GM23338 (cell line): ENCODE measurements around the gene KIRREL3. TPM values are rescaled to one million over a fixed set of nuclear protein-coding genes. Genes with fewer than 3 reads are reported as not detected.

Experiments used
- ATAC-seq: fragments of 200-7000 bp; cut with Tn5 transposase; 3 replicates; pipeline ENCODE4 v1.9.1; 2020
- DNase-seq: peaks from one replicate; pipeline ENCODE4 v3.0.0-alpha.2; 2015; ENCODE audit warnings: low spot score
- H2AFZ ChIP-seq: fragments of 200-600 bp; sonication (generic); 2 replicates; pipeline ENCODE4 v1.8.0; 2016; ENCODE audit warnings: antibody characterized with exemption, mild to moderate bottlenecking, moderate library complexity
- H3F3A ChIP-seq: fragments of 200-600 bp; sonication (generic); replicated peaks from 2 replicates; pipeline ENCODE4 v1.8.0; 2017; ENCODE audit warnings: antibody characterized with exemption, mixed run types, low read depth
- H3K27ac ChIP-seq: fragments of 200-600 bp; sonication (generic); 2 replicates; pipeline ENCODE4 v1.6.1; 2016; ENCODE audit warnings: low read depth
- H3K27me3 ChIP-seq: fragments of 200-600 bp; sonication (generic); 2 replicates; pipeline ENCODE4 v1.8.0; 2016; ENCODE audit warnings: mild to moderate bottlenecking, mixed run types, moderate library complexity; ENCODE audit not compliant: insufficient read depth
- H3K36me3 ChIP-seq: fragments of 200-600 bp; sonication (generic); 2 replicates; pipeline ENCODE4 v1.8.0; 2016; ENCODE audit warnings: mild to moderate bottlenecking; ENCODE audit not compliant: insufficient read depth
- H3K4me1 ChIP-seq: fragments of 200-600 bp; sonication (generic); 2 replicates; pipeline ENCODE4 v1.8.0; 2016; ENCODE audit warnings: mild to moderate bottlenecking, moderate library complexity; ENCODE audit not compliant: insufficient read depth
- H3K4me2 ChIP-seq: fragments of 200-600 bp; sonication (generic); 2 replicates; pipeline ENCODE4 v1.7.1; 2017; ENCODE audit warnings: mixed run types
- H3K4me3 ChIP-seq: fragments of 200-600 bp; sonication (generic); 2 replicates; pipeline ENCODE4 v1.6.1; 2016; ENCODE audit warnings: mixed run types
- H3K79me2 ChIP-seq: fragments of 200-600 bp; sonication (generic); replicated peaks from 2 replicates; pipeline ENCODE4 v1.8.0; 2017; ENCODE audit warnings: mild to moderate bottlenecking; ENCODE audit not compliant: insufficient read depth
- H3K9me2 ChIP-seq: fragments of 200-600 bp; sonication (generic); 2 replicates; pipeline ENCODE4 v1.8.0; 2017; ENCODE audit not compliant: insufficient read depth
- H4K20me1 ChIP-seq: fragments of 200-600 bp; sonication (generic); replicated peaks from 2 replicates; pipeline ENCODE4 v1.8.0; 2017; ENCODE audit warnings: mild to moderate bottlenecking; ENCODE audit not compliant: insufficient read depth
- H3K27ac Mint-ChIP-seq: 2 replicates; pipeline ENCODE4 v1.8.0; 2020; ENCODE audit warnings: inconsistent platforms, mild to moderate bottlenecking, moderate library complexity, mixed read lengths
- H3K27me3 Mint-ChIP-seq: 3 replicates; pipeline ENCODE4 v1.8.0; 2022; ENCODE audit warnings: low read depth, mild to moderate bottlenecking, moderate library complexity, mixed read lengths, inconsistent platforms; ENCODE audit not compliant: insufficient read depth, poor library complexity
- H3K36me3 Mint-ChIP-seq: 3 replicates; pipeline ENCODE4 v1.8.0; 2021; ENCODE audit warnings: low read depth, mild to moderate bottlenecking, inconsistent platforms, moderate library complexity, mixed read lengths
- H3K4me1 Mint-ChIP-seq: 3 replicates; pipeline ENCODE4 v1.8.0; 2020; ENCODE audit warnings: mild to moderate bottlenecking, inconsistent platforms, mixed read lengths
- H3K4me3 Mint-ChIP-seq: 3 replicates; pipeline ENCODE4 v1.8.0; 2021; ENCODE audit warnings: moderate library complexity, mild to moderate bottlenecking, inconsistent platforms, mixed read lengths
- H3K9me3 Mint-ChIP-seq: 3 replicates; pipeline ENCODE4 v1.8.0; 2020; ENCODE audit warnings: moderate library complexity, mild to moderate bottlenecking, inconsistent platforms, mixed read lengths
- CREB1 ChIP-seq: fragments of 250-450 bp; sonication (Bioruptor Pico); IDR thresholded peaks from 2 replicates; pipeline ENCODE4 v1.5.0; 2020; ENCODE audit warnings: low read depth, mild to moderate bottlenecking, moderate library complexity
- EZH2 ChIP-seq: fragments of 200-600 bp; sonication (generic); IDR thresholded peaks from one replicate; pipeline ENCODE4 v1.8.0; 2017; ENCODE audit warnings: antibody characterized with exemption, mild to moderate bottlenecking, low read depth; ENCODE audit not compliant: unreplicated experiment
- JUNB ChIP-seq: IDR thresholded peaks from one replicate; pipeline ENCODE4 v1.6.1; 2016; ENCODE audit warnings: antibody characterized with exemption; ENCODE audit not compliant: unreplicated experiment
- NANOG ChIP-seq: IDR thresholded peaks from 2 replicates; pipeline ENCODE4 v1.6.1; 2016; ENCODE audit warnings: antibody characterized with exemption, borderline replicate concordance
- POLR2AphosphoS5 ChIP-seq: IDR thresholded peaks from 2 replicates; pipeline ENCODE4 v1.6.1; 2016; ENCODE audit warnings: antibody characterized with exemption, low read depth
- STAT1 ChIP-seq: IDR thresholded peaks from one replicate; pipeline ENCODE4 v1.6.1; 2016; ENCODE audit warnings: antibody characterized with exemption; ENCODE audit not compliant: unreplicated experiment
- ZNF114 ChIP-seq: fragments of 250-450 bp; sonication (Bioruptor Pico); IDR thresholded peaks from 2 replicates; pipeline ENCODE4 v1.5.0; 2020; ENCODE audit warnings: mild to moderate bottlenecking, moderate library complexity
- polyA plus RNA-seq: library from polyadenylated mRNA; unstranded; fragments of >200 nt; fragmentation: Nextera tagmentation; extraction: Ambion mirVana; gene quantifications from 2 replicates; pipeline ENCODE4 v1.2.1, GENCODE V29; 2016
- total RNA-seq: library from RNA; depleted of rRNA; stranded (reverse); fragments of >200 nt; shearing (Covaris generic); gene quantifications from 2 replicates; pipeline ENCODE4 v1.2.3, GENCODE V29; 2014
- TF ChIP-seq, protein P1 (sequence below): fragments of 250-450 bp; sonication (Bioruptor Pico); IDR thresholded peaks from 2 replicates; pipeline ENCODE4 v1.5.0; 2020; ENCODE audit warnings: mild to moderate bottlenecking, moderate library complexity
- TF ChIP-seq, protein P2 (sequence below): IDR thresholded peaks from 2 replicates; pipeline ENCODE4 v1.6.1; 2016; ENCODE audit warnings: antibody characterized with exemption
- TF ChIP-seq, protein P3 (sequence below): IDR thresholded peaks from one replicate; pipeline ENCODE4 v1.6.1; 2018; ENCODE audit warnings: antibody characterized with exemption; ENCODE audit not compliant: unreplicated experiment

The KIRREL3 gene
- total and polyA plus RNA-seq, 2 experiments from 2014 or later: 0.13 to 1.5 TPM

DNA sequence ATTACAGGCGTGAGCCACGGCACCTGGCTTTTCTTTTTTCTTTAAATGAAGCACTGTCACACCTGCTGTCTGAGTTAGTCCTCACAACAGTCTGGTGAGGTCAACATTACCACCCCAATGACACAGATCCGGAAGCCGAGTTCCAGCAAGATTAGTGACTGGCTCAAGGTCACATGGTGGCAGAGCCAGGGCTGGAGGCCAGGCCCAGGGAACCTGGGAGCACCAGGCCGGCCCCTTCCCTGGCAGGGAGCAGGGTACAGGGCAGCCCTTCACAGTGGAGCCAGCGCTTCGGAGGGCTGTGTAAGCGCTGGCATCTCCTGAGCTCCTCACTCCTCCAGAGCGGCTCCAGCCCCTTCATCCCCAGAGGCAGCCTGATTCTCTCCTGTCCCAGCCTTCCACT lies 526.4 kb downstream of the KIRREL3 start (continued):
- TF ChIP-seq, protein P1, sequence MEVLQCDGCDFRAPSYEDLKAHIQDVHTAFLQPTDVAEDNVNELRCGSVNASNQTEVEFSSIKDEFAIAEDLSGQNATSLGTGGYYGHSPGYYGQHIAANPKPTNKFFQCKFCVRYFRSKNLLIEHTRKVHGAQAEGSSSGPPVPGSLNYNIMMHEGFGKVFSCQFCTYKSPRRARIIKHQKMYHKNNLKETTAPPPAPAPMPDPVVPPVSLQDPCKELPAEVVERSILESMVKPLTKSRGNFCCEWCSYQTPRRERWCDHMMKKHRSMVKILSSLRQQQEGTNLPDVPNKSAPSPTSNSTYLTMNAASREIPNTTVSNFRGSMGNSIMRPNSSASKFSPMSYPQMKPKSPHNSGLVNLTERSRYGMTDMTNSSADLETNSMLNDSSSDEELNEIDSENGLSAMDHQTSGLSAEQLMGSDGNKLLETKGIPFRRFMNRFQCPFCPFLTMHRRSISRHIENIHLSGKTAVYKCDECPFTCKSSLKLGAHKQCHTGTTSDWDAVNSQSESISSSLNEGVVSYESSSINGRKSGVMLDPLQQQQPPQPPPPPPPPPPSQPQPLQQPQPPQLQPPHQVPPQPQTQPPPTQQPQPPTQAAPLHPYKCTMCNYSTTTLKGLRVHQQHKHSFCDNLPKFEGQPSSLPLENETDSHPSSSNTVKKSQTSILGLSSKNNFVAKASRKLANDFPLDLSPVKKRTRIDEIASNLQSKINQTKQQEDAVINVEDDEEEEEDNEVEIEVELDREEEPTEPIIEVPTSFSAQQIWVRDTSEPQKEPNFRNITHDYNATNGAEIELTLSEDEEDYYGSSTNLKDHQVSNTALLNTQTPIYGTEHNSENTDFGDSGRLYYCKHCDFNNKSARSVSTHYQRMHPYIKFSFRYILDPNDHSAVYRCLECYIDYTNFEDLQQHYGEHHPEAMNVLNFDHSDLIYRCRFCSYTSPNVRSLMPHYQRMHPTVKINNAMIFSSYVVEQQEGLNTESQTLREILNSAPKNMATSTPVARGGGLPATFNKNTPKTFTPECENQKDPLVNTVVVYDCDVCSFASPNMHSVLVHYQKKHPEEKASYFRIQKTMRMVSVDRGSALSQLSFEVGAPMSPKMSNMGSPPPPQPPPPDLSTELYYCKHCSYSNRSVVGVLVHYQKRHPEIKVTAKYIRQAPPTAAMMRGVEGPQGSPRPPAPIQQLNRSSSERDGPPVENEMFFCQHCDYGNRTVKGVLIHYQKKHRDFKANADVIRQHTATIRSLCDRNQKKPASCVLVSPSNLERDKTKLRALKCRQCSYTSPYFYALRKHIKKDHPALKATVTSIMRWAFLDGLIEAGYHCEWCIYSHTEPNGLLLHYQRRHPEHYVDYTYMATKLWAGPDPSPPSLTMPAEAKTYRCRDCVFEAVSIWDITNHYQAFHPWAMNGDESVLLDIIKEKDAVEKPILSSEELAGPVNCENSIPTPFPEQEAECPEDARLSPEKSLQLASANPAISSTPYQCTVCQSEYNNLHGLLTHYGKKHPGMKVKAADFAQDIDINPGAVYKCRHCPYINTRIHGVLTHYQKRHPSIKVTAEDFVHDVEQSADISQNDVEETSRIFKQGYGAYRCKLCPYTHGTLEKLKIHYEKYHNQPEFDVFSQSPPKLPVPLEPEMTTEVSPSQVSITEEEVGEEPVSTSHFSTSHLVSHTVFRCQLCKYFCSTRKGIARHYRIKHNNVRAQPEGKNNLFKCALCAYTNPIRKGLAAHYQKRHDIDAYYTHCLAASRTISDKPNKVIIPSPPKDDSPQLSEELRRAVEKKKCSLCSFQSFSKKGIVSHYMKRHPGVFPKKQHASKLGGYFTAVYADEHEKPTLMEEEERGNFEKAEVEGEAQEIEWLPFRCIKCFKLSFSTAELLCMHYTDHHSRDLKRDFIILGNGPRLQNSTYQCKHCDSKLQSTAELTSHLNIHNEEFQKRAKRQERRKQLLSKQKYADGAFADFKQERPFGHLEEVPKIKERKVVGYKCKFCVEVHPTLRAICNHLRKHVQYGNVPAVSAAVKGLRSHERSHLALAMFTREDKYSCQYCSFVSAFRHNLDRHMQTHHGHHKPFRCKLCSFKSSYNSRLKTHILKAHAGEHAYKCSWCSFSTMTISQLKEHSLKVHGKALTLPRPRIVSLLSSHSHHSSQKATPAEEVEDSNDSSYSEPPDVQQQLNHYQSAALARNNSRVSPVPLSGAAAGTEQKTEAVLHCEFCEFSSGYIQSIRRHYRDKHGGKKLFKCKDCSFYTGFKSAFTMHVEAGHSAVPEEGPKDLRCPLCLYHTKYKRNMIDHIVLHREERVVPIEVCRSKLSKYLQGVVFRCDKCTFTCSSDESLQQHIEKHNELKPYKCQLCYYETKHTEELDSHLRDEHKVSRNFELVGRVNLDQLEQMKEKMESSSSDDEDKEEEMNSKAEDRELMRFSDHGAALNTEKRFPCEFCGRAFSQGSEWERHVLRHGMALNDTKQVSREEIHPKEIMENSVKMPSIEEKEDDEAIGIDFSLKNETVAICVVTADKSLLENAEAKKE: no peak

DNA sequence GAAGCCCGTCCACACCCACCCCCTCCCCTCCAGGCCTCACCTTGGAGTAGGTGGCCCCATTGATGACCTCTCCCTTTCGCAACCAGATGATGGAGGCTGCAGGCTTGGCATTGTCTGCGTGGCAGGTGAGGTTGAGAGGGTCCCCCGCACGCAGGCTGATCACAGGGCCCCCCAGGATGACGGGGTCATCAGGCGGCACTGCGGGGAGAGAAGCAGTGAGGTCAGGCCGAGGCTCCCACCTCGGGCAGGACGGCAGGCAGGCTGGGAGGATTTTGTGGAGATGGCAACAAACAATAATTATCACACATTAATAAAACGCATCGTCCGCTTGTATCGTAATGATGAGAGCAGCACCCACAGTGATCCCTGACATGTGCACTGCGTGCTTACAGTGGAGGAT lies 527.3 kb downstream of the KIRREL3 start:
- ATAC-seq (no peak), DNase-seq (no peak)
- Mint-ChIP-seq H3K4me1 (peaks cover 7% of the 10 kb centered on the region), H3K27me3 (peaks cover 9% of the 10 kb centered on the region), H3K36me3 (no peaks in the 10 kb centered on the region), H3K27ac (no peak overlapping the region), H3K4me3 (no peak overlapping the region), H3K9me3 (no peaks in the 10 kb centered on the region)
- no peak overlapping the region for H3K4me3 ChIP-seq
- H3K4me2 ChIP-seq: no peak overlapping the region
- no peaks in the 10 kb centered on the region for H3K79me2 ChIP-seq
- no peak overlapping the region for H2AFZ ChIP-seq
- TF ChIP-seq JUNB: no peak
- TF ChIP-seq EZH2: no peak
- TF ChIP-seq CREB1: no peak
- TF ChIP-seq POLR2AphosphoS5: no peak
- TF ChIP-seq, protein P2, sequence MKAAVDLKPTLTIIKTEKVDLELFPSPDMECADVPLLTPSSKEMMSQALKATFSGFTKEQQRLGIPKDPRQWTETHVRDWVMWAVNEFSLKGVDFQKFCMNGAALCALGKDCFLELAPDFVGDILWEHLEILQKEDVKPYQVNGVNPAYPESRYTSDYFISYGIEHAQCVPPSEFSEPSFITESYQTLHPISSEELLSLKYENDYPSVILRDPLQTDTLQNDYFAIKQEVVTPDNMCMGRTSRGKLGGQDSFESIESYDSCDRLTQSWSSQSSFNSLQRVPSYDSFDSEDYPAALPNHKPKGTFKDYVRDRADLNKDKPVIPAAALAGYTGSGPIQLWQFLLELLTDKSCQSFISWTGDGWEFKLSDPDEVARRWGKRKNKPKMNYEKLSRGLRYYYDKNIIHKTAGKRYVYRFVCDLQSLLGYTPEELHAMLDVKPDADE: no peak
- no peak for TF ChIP-seq STAT1
- no peak for TF ChIP-seq ZNF114 (CRISPR knock-in tag)
- no peak for TF ChIP-seq NANOG
- TF ChIP-seq, protein P3, sequence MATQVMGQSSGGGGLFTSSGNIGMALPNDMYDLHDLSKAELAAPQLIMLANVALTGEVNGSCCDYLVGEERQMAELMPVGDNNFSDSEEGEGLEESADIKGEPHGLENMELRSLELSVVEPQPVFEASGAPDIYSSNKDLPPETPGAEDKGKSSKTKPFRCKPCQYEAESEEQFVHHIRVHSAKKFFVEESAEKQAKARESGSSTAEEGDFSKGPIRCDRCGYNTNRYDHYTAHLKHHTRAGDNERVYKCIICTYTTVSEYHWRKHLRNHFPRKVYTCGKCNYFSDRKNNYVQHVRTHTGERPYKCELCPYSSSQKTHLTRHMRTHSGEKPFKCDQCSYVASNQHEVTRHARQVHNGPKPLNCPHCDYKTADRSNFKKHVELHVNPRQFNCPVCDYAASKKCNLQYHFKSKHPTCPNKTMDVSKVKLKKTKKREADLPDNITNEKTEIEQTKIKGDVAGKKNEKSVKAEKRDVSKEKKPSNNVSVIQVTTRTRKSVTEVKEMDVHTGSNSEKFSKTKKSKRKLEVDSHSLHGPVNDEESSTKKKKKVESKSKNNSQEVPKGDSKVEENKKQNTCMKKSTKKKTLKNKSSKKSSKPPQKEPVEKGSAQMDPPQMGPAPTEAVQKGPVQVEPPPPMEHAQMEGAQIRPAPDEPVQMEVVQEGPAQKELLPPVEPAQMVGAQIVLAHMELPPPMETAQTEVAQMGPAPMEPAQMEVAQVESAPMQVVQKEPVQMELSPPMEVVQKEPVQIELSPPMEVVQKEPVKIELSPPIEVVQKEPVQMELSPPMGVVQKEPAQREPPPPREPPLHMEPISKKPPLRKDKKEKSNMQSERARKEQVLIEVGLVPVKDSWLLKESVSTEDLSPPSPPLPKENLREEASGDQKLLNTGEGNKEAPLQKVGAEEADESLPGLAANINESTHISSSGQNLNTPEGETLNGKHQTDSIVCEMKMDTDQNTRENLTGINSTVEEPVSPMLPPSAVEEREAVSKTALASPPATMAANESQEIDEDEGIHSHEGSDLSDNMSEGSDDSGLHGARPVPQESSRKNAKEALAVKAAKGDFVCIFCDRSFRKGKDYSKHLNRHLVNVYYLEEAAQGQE: no peak
- H4K20me1 ChIP-seq: no peaks in the 10 kb centered on the region
- no peak overlapping the region for H3K27ac ChIP-seq
- H3F3A ChIP-seq: no peaks in the 10 kb centered on the region
- no peaks in the 10 kb centered on the region for H3K4me1 ChIP-seq
- H3K9me2 ChIP-seq: no peaks in the 10 kb centered on the region
- H3K36me3 ChIP-seq: no peaks in the 10 kb centered on the region
- no peaks in the 10 kb centered on the region for H3K27me3 ChIP-seq
